Activated naive CD8-positive, alpha-beta T cell treated with anti-CD3 and anti-CD28 coated beads for 36 hours (primary cell): Measurements from ENCODE around the gene KIF16B. TPM values are rescaled to one million over a fixed set of nuclear protein-coding genes. Genes with fewer than 3 reads are reported as not detected.

ENCODE experiments used
- DNase-seq: peaks from one replicate; pipeline ENCODE4 v3.0.0; 2021
- H3K27ac Mint-ChIP-seq: one replicate; pipeline ENCODE4 v1.8.0; 2022; ENCODE audit warnings: mild to moderate bottlenecking, moderate library complexity, mixed read lengths
- H3K27me3 Mint-ChIP-seq: one replicate; pipeline ENCODE4 v1.8.0; 2022; ENCODE audit warnings: mild to moderate bottlenecking, mixed read lengths
- H3K36me3 Mint-ChIP-seq: one replicate; pipeline ENCODE4 v1.8.0; 2021; ENCODE audit warnings: mild to moderate bottlenecking, mixed read lengths
- H3K4me1 Mint-ChIP-seq: one replicate; pipeline ENCODE4 v1.8.0; 2021; ENCODE audit warnings: mixed read lengths
- H3K4me3 Mint-ChIP-seq: one replicate; pipeline ENCODE4 v1.8.0; 2022; ENCODE audit warnings: mild to moderate bottlenecking, moderate library complexity, mixed read lengths
- H3K9me3 Mint-ChIP-seq: one replicate; pipeline ENCODE4 v1.8.0; 2022; ENCODE audit warnings: mixed read lengths
- total RNA-seq, 2 experiments: library from RNA; stranded (reverse); gene quantifications; one replicate each; pipeline ENCODE4 v1.2.3, GENCODE V29; 2021

KIF16B gene
- total RNA-seq = 1 to 10 TPM; 4.8 to 4.9 TPM

DNA sequence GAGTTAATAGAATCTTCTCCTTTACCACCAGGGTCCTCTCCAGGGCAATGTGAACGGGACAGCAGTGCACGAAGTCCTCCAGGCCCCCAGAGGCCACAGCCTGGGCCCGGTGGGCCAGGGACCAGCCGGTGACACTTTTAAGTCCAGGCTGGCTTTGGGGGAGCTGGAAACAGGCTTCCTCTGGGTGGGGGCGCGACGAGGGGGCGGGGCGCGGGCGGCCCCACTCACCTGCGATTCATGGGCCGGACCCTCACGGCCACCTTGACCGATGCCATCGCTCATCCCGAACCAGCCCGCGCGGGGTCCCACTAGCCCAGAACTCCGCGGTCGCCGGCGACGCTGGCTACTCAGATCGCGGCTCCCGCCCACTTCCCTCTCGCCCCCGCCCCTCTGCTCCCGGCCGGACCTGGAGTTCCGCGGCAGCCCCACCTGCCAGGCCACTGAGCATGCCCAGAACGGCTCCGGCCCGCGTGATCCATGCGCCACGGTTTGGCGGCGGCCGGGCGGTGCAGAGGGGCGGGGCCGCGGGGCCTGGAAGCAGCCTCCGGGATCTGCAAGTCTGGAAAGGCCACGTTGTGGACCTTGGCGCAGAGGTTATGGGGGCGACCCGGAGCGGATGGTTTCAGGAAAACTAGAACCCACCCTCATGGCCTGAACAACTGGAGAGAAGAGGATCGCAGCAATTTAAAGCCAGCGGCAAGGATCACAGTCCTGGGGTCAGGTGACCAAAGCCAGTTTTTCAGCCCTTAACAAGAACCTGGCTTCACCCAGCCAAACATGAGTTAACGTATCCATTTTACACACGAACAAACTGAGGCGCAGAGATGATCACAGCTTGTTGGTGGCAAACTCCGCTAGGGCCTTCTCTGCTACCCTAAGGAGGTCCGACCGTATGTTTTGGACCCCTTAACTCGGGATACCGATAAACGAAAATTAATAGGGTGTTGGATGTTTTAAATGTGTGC, at the start of gene KIF16B:
TSS of gene KIF16B (minus strand) at position 448 of the 965 bp plus-strand sequence. CDS start at position 275, 173 bp downstream.
- Mint-ChIP-seq H3K9me3 (no peaks in the 10 kb centered on the region), H3K4me1 (peaks cover 14% of the 10 kb centered on the region), H3K36me3 (peaks cover 4% of the 10 kb centered on the region), H3K4me3 (peak within 1 kb of the TSS; percentile 90), H3K27ac (peak within 1 kb of the TSS; percentile 62), H3K27me3 (peaks cover 9% of the 10 kb centered on the region)
- DNase-seq = peak; percentile 87

GRCh38 chr20:16622501-16622900, 49.3 kb upstream of the KIF16B start:
- no peak overlapping the region for H3K4me3 Mint-ChIP-seq
- no peaks in the 10 kb centered on the region for H3K36me3 Mint-ChIP-seq
- H3K4me1 Mint-ChIP-seq = no peaks in the 10 kb centered on the region
- H3K9me3 Mint-ChIP-seq = peaks cover 3% of the 10 kb centered on the region
- no peaks in the 10 kb centered on the region for H3K27me3 Mint-ChIP-seq
- DNase-seq = no peak
- no peak overlapping the region for H3K27ac Mint-ChIP-seq

DNA sequence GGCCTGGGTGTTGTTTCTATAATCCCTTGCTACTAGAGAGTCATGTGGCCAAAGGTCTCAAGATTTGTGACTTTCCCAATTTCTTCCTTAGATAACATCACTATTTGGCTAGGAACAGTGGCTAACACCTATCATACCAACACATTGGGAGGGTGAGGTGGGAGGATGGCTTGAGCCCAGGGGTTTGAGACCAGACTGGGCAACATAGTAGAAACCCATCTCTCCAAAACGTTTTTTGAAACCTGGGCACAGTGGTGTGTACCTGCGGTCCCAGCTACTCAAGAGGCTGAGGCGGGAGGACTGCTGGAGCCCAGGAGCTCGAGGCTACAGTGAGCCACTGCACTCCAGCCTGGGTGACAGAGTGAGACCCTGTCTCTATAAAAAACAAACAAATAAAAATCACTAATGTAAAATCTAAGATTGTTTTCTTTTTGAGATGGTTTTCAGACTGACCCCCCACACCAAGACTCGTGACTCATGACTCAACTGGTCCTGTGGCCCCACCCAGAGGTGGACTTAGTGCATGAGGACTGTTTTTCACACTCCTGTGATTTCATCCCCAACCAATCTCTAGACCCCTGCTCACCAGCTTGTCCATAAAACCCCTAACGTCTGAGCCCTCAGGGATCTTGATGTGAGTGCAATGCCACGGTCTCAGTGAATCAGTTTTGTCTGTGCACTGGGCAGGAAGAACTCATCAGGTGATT, 48.3 kb upstream of the KIF16B start:
- H3K27ac Mint-ChIP-seq = no peak overlapping the region
- no peaks in the 10 kb centered on the region for H3K4me1 Mint-ChIP-seq
- H3K4me3 Mint-ChIP-seq = no peak overlapping the region
- H3K9me3 Mint-ChIP-seq = peaks cover 10% of the 10 kb centered on the region
- H3K36me3 Mint-ChIP-seq = no peaks in the 10 kb centered on the region
- no peak for DNase-seq
- no peaks in the 10 kb centered on the region for H3K27me3 Mint-ChIP-seq

DNA sequence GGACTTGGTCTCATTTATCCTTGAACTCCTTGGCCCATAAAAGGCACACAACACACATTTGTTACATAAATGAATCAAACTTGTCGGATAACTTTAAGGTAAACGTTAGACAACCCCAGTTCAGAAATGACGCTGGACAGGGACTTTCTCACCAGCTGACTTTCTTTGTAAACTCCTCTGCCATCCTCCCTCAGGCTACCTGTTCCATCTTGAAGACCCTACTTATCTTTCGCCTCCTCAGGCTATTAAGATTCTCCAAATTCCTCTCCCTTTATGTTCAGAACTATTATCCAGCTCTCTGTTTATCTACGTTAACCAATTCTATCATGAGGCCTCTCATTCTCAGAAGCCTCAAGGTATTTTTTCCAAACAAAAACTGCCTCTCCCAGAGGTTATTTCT, 47.7 kb upstream of the KIF16B start:
- no peaks in the 10 kb centered on the region for H3K4me1 Mint-ChIP-seq
- H3K27ac Mint-ChIP-seq = no peak overlapping the region
- DNase-seq = no peak
- H3K27me3 Mint-ChIP-seq = no peaks in the 10 kb centered on the region
- no peaks in the 10 kb centered on the region for H3K36me3 Mint-ChIP-seq
- peaks cover 12% of the 10 kb centered on the region for H3K9me3 Mint-ChIP-seq
- H3K4me3 Mint-ChIP-seq = no peak overlapping the region

DNA sequence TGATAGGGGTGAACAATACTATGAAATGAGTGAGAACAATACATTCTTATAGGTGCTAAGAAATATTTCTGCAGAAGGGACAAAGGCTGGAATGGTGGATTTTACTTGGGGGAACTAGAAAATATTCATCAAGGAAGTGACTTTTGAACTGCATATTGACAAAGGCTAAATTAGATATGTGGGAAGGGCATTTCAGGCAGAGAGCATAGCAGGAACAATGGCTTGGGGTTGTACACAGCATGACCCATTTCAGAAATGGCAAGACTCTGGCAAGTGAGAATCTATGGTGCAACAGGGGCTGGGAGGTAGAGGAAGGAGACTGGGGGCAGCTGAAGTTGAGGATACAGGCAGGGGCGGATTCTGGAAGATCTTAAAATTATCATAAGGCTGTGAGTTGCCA, 46.7 kb upstream of the KIF16B start:
- Mint-ChIP-seq H3K9me3 (peaks cover 12% of the 10 kb centered on the region), H3K4me3 (no peak overlapping the region), H3K4me1 (no peaks in the 10 kb centered on the region), H3K36me3 (no peaks in the 10 kb centered on the region), H3K27ac (no peak overlapping the region), H3K27me3 (no peaks in the 10 kb centered on the region)
- no peak for DNase-seq

DNA sequence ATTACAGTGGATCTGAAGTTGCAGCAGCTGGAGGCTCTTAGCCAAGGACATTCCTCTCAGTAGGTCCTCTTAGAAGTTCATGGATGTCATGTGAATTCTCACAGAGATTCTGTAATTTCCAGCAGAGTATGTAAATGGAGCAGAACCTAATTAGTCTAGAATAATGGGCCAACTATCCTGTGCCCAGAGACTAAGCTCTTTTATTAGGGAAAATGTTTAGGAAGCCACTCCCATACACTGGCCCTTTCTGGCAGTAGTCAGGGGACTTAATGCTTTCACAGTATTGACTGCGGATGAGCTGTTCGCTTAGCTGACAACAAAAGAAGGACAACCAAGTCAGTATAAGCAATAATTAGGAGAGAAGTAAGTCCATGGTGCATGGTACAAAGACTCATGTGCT, 43.8 kb upstream of the KIF16B start:
- peaks cover 12% of the 10 kb centered on the region for H3K9me3 Mint-ChIP-seq
- H3K27me3 Mint-ChIP-seq = no peaks in the 10 kb centered on the region
- no peaks in the 10 kb centered on the region for H3K4me1 Mint-ChIP-seq
- DNase-seq = no peak
- H3K27ac Mint-ChIP-seq = no peak overlapping the region
- no peaks in the 10 kb centered on the region for H3K36me3 Mint-ChIP-seq
- H3K4me3 Mint-ChIP-seq = no peak overlapping the region

DNA sequence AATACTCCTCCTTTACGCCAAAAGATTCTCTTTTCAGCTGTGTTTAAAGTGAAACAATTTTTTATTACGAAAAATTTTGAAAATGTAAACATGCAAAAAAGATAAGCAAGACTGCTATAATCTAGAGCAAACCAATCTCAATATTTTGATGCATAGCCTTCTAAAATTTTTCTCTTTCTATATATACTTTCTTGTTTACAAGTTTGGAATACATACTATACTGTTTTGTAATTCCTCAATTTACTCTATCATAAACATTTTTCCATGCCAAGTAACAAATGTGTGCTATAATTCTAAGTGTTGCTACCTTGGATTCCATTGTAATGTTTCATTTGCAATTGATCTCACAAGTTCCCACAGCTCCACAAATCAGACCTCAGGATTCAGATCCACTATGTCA, 43.1 kb upstream of the KIF16B start:
- no peak for DNase-seq
- Mint-ChIP-seq H3K9me3 (peaks cover 12% of the 10 kb centered on the region), H3K27me3 (peaks cover 2% of the 10 kb centered on the region), H3K4me3 (no peak overlapping the region), H3K4me1 (no peaks in the 10 kb centered on the region), H3K27ac (no peak overlapping the region), H3K36me3 (no peaks in the 10 kb centered on the region)

DNA sequence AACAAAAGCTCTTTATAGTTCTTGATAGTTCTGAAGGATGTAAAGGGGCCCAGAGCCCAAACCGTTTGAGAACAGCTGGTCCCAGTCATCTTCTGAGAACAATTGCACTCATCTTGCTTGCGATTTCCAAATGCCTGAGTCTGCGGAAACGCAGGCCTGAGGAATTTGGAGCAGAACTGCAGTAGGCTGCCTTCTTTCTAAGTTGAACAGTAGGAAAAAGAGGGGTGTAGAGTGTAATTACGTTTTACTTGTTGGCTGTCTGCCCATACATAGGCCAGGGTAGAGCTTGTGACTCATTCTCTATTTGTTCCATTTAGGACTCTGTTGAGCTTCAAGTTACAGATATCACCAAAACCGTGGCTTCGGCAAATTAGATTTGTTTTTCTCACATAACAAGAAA, 42.0 kb upstream of the KIF16B start:
- Mint-ChIP-seq H3K4me1 (no peaks in the 10 kb centered on the region), H3K36me3 (no peaks in the 10 kb centered on the region), H3K9me3 (peaks cover 12% of the 10 kb centered on the region), H3K4me3 (no peak overlapping the region), H3K27ac (no peak overlapping the region), H3K27me3 (peaks cover 2% of the 10 kb centered on the region)
- no peak for DNase-seq

GRCh38 chr20:16613954-16614353, 40.7 kb upstream of the KIF16B start:
- Mint-ChIP-seq H3K36me3 (no peaks in the 10 kb centered on the region), H3K4me3 (no peak overlapping the region), H3K27me3 (peaks cover 8% of the 10 kb centered on the region), H3K9me3 (peaks cover 12% of the 10 kb centered on the region), H3K4me1 (no peaks in the 10 kb centered on the region), H3K27ac (no peak overlapping the region)
- DNase-seq = no peak

- Mint-ChIP-seq H3K4me3 (no peak overlapping the region), H3K36me3 (no peaks in the 10 kb centered on the region), H3K4me1 (no peaks in the 10 kb centered on the region), H3K9me3 (peaks cover 11% of the 10 kb centered on the region), H3K27ac (no peak overlapping the region), H3K27me3 (peaks cover 8% of the 10 kb centered on the region)
- no peak for DNase-seq
These were observed 39.5 kb upstream of the KIF16B start for GRCh38 chr20:16612706-16613105.

DNA sequence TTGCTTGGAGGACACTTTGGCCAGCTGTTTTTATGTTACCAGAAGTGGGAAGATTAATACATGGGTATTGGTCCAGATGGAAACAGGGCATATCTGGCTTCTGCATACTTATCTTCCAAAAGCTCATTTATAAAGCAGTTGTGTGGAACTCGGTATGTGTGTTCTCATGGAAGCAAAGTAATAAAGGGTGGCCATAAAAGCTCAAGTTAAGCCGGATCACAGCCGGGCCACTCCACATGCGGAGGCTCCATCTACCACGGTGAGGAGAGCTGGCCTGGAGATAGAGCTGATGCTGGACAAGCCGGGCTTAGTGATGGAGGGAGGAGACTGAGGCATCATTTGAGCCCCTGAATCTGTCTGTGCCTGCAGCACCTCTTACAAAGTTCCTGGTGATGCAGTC, 38.6 kb upstream of the KIF16B start:
- peaks cover 8% of the 10 kb centered on the region for H3K27me3 Mint-ChIP-seq
- no peak overlapping the region for H3K4me3 Mint-ChIP-seq
- H3K27ac Mint-ChIP-seq = no peak overlapping the region
- DNase-seq = no peak
- no peaks in the 10 kb centered on the region for H3K4me1 Mint-ChIP-seq
- H3K36me3 Mint-ChIP-seq = no peaks in the 10 kb centered on the region
- H3K9me3 Mint-ChIP-seq = peaks cover 4% of the 10 kb centered on the region

GRCh38 chr20:16609066-16609465, 35.8 kb upstream of the KIF16B start:
- H3K4me3 Mint-ChIP-seq = no peak overlapping the region
- DNase-seq = no peak
- H3K4me1 Mint-ChIP-seq = no peaks in the 10 kb centered on the region
- H3K27ac Mint-ChIP-seq = no peak overlapping the region
- peaks cover 8% of the 10 kb centered on the region for H3K27me3 Mint-ChIP-seq
- no peaks in the 10 kb centered on the region for H3K9me3 Mint-ChIP-seq
- H3K36me3 Mint-ChIP-seq = no peaks in the 10 kb centered on the region

GRCh38 chr20:16608277-16608650, 35.0 kb upstream of the KIF16B start:
- Mint-ChIP-seq H3K36me3 (no peaks in the 10 kb centered on the region), H3K4me3 (no peak overlapping the region), H3K27me3 (peaks cover 8% of the 10 kb centered on the region), H3K27ac (no peak overlapping the region), H3K4me1 (no peaks in the 10 kb centered on the region), H3K9me3 (no peaks in the 10 kb centered on the region)
- no peak for DNase-seq

DNA sequence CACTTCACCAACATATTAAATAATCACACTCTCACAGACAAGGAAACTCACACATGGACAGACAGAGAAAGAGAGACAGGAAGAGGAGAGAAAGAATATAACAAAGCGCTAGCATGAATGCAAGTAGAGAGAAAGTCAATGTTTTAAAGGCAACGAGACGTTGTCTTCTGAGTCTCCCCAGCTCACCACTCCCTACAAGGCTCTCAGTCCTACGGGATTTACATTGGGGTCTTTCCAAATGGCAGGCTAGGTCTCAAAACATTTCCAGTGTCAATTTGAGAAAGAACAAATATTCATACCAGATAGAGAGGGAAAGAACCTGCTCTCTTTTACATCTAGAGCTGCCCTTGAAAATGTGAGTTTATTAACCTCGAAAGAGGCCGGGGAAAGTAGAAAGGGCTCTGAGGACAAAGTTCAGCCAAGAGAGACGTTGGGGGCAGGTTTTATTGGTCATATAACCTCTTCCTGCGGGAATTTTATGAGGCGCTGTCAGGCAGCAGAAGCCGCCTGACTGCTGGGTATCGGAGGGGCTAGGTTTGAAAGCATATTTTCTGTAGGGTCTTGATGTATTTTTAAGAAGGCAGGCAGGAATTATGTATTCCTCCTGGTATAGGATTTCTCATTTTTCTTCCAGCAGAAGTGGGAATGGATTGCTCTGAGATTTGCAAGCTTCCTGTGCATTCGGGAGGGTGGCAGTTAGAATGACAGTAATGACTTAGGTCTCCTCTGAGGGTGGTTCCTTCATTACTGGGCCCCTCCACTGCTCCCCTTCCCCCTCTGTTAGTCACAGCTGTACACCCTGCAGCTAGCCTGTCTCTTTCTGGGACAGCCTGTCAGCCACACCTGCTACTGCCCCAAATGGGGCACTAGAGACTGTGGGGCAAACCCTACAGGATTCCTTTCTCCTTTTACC, 34.4 kb upstream of the KIF16B start:
- Mint-ChIP-seq H3K4me3 (no peak overlapping the region), H3K9me3 (no peaks in the 10 kb centered on the region), H3K27ac (no peak overlapping the region), H3K36me3 (no peaks in the 10 kb centered on the region), H3K4me1 (no peaks in the 10 kb centered on the region), H3K27me3 (peaks cover 8% of the 10 kb centered on the region)
- no peak for DNase-seq
